Measurements from ENCODE around the gene RPRM.
"Not testable (repeated sequence)": the region's sequence is repeated elsewhere in the genome, so short reads cannot be mapped to it uniquely, and the experiment has no call there.

The RPRM gene

GRCh38 chr2:153455403-153455802 lies 23.2 kb downstream of the RPRM start:
- DNase-seq, result no peak

DNA sequence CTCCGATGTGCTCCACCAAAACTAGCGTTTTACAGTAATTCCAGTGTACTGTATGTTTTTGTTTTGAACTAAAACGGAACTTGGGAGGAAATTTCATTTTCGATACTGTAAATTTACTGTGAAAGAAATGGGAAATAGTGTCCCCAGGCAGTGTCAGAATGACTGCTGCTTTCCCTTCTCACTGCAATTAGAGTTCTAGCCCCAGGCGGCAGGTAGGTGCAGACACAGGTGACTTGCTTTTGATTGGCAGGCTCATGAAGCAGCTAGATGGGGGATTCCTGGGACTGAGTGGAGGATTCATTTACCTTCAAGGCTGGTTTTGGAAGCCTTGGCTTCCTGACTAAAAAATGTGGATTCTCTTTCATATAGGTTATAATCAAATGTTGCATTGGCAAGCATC lies 27.0 kb downstream of the RPRM start:
- DNase-seq, result no peak

- DNase-seq, result no peak
Measured at GRCh38 chr2:153443106-153443505, 35.5 kb downstream of the RPRM start.

- not testable (repeated sequence) for DNase-seq
Measured at GRCh38 chr2:153442616-153443015, 35.9 kb downstream of the RPRM start.

DNA sequence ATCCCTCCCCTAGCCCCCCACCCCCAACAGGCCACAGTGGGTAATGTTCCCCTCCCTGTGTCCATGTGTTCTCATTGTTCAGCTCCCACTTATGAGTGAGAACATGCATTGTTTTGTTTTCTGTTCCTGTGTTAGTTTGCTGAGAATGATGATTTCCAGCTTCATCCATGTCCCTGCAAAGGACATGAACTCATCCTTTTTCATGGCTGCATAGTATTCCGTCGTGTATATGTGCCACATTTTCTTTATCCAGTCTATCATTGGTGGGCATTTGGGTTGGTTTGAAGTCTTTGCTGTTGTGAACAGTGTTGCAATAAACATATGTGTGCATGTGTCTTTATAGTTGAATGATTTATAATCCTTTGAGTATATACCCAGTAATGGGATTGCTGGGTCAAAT lies 38.5 kb downstream of the RPRM start:
- not testable (repeated sequence) for DNase-seq

DNA sequence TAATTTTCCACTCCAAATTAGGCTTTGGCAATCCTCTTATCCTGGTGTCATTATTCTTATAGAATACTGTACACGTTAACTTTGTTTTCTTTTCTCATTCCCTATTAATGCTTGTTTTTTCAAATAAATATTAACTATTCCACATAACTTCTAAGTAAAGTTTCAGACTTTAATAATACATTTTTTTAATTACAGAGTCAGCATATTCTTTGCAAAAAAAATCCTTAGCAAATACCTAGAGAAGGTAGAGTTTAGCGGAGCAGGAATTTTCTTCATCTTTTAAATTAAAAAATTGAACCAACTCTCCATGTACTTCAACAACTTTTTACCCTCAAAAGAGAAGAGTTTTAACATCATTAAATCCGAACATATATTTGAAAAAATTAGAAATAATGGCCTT lies 45.2 kb downstream of the RPRM start:
- no peak for DNase-seq

DNA sequence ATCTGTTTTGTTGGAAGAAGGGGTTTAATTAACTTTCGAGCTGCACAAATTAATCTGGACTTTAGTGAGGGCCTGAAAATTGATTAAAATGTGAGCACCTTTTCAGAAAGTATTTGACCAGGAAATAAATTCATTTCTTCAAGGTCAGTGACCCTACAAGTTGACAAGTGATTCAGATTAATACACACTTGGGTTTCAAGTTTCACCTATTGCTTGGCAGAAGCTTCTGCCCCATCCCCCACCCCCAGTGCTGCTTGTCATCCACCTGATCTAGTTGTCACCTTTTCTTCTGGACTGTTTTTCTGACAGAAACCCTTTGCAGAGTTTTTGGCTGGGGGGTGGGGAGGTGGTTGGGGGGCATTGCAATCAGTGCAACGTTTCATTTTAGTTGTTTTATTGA lies 46.2 kb downstream of the RPRM start:
- no peak for DNase-seq

- no peak for DNase-seq
Measured at GRCh38 chr2:153431114-153431513, 47.4 kb downstream of the RPRM start.

Measured in NCI-H1436 treated with DMSO at 0.1 percent for 48 hours (cell line).